Loucy (cell line): ENCODE data around the gene CCDC63.

Source experiments
- EZH2phosphoT487 ChIP-seq: fragments of 200-600 bp; IDR thresholded peaks from 2 replicates; pipeline ENCODE4 v1.6.1; 2018; ENCODE audit warnings: antibody characterized with exemption, mild to moderate bottlenecking, moderate library complexity, borderline replicate concordance
- TF ChIP-seq, protein P1 (sequence below): fragments of 200-600 bp; sonication (generic); conservative IDR thresholded peaks from 2 replicates; pipeline ENCODE4 v1.5.1; 2014; ENCODE audit warnings: mild to moderate bottlenecking, antibody characterized with exemption, low read length

DNA sequence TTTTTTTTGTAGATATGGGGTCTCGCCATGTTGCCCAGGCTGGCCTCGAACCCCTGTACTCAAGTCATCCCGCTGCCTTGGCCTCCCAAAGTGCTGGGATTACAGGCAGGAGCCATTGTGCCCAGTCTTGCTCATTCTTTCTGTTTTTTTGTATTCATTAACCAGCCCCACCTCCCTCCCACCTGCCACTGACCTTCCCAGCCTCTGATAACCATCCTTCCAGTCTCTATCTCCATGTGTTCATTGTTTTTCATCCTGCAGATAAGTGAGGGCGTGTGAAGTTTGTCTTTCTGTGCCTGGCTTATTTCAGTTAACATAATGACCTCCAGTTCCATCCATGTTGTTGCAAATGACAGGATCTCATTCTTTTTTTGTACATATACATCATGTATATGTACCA lies 54.6 kb downstream of the CCDC63 start:
- TF ChIP-seq EZH2phosphoT487: no peak
- TF ChIP-seq, protein P1, sequence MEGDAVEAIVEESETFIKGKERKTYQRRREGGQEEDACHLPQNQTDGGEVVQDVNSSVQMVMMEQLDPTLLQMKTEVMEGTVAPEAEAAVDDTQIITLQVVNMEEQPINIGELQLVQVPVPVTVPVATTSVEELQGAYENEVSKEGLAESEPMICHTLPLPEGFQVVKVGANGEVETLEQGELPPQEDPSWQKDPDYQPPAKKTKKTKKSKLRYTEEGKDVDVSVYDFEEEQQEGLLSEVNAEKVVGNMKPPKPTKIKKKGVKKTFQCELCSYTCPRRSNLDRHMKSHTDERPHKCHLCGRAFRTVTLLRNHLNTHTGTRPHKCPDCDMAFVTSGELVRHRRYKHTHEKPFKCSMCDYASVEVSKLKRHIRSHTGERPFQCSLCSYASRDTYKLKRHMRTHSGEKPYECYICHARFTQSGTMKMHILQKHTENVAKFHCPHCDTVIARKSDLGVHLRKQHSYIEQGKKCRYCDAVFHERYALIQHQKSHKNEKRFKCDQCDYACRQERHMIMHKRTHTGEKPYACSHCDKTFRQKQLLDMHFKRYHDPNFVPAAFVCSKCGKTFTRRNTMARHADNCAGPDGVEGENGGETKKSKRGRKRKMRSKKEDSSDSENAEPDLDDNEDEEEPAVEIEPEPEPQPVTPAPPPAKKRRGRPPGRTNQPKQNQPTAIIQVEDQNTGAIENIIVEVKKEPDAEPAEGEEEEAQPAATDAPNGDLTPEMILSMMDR: no peak
